OCI-LY1 (cell line): ENCODE measurements around the gene RUNX1.

Experiments
- H2AFZ ChIP-seq: fragments of 200-600 bp; sonication (generic), shearing (Covaris generic); 2 replicates; pipeline ENCODE4 v1.6.0; 2014; ENCODE audit warnings: antibody characterized with exemption, mild to moderate bottlenecking, low read length
- H3F3A ChIP-seq: fragments of 200-600 bp; sonication (generic), shearing (Covaris generic); 2 replicates; pipeline ENCODE4 v1.6.0; 2014; ENCODE audit warnings: mild to moderate bottlenecking, antibody characterized with exemption, low read length, moderate library complexity; ENCODE audit not compliant: insufficient read depth
- H3K27ac ChIP-seq: fragments of 200-600 bp; sonication (generic); 2 replicates; pipeline ENCODE4 v1.5.1; 2014; ENCODE audit warnings: low read length, mixed run types, mild to moderate bottlenecking, low read depth; ENCODE audit not compliant: poor library complexity, severe bottlenecking
- H3K27me3 ChIP-seq: fragments of 200-600 bp; sonication (generic); 2 replicates; pipeline ENCODE4 v1.6.0; 2014; ENCODE audit warnings: antibody characterized with exemption, mild to moderate bottlenecking, low read length, moderate library complexity; ENCODE audit not compliant: insufficient read depth
- H3K36me3 ChIP-seq: fragments of 200-600 bp; sonication (generic); 2 replicates; pipeline ENCODE4 v1.6.1; 2014; ENCODE audit warnings: mild to moderate bottlenecking, antibody characterized with exemption, low read length, moderate library complexity, mixed read lengths; ENCODE audit not compliant: insufficient read depth
- H3K4me1 ChIP-seq: fragments of 200-600 bp; sonication (generic); 2 replicates; pipeline ENCODE4 v1.5.1; 2014; ENCODE audit warnings: mild to moderate bottlenecking, low read length, moderate library complexity; ENCODE audit not compliant: insufficient read depth, severe bottlenecking
- H3K4me2 ChIP-seq: fragments of 200-600 bp; sonication (generic), shearing (Covaris generic); 2 replicates; pipeline ENCODE4 v1.6.1; 2014; ENCODE audit warnings: low read length
- H3K4me3 ChIP-seq: fragments of 200-600 bp; sonication (generic); 2 replicates; pipeline ENCODE4 v1.5.1; 2014; ENCODE audit warnings: low read length, low read depth, mild to moderate bottlenecking, mixed read lengths; ENCODE audit not compliant: poor library complexity, severe bottlenecking
- H3K79me2 ChIP-seq: fragments of 200-600 bp; shearing (Covaris generic); 2 replicates; pipeline ENCODE4 v1.6.1; 2016; ENCODE audit warnings: mixed run types, low read length, mixed read lengths; ENCODE audit not compliant: insufficient read depth
- H3K9ac ChIP-seq: fragments of 200-600 bp; sonication (generic), shearing (Covaris generic); 2 replicates; pipeline ENCODE4 v1.6.1; 2014; ENCODE audit warnings: mild to moderate bottlenecking, low read length, mixed read lengths
- H3K9me2 ChIP-seq: fragments of 200-600 bp; sonication (generic), shearing (Covaris generic); 2 replicates; pipeline ENCODE4 v1.6.1; 2014; ENCODE audit warnings: low read depth, mild to moderate bottlenecking, low read length, mixed read lengths
- H3K9me3 ChIP-seq: fragments of 200-600 bp; shearing (Covaris generic); 2 replicates; pipeline ENCODE4 v1.6.1; 2014; ENCODE audit warnings: low read length, mixed read lengths
- H4K20me1 ChIP-seq: fragments of 200-600 bp; sonication (generic), shearing (Covaris generic); 2 replicates; pipeline ENCODE4 v1.6.0; 2016; ENCODE audit warnings: mild to moderate bottlenecking, low read length; ENCODE audit not compliant: insufficient read depth
- CTCF ChIP-seq: fragments of 200-600 bp; sonication (generic), shearing (Covaris generic); IDR thresholded peaks from 2 replicates; pipeline ENCODE4 v1.5.1; 2017; ENCODE audit warnings: mild to moderate bottlenecking, antibody characterized with exemption, low read length, moderate library complexity, mixed read lengths
- EZH2 ChIP-seq: fragments of 200-600 bp; sonication (generic), shearing (Covaris generic); IDR thresholded peaks from 2 replicates; pipeline ENCODE4 v1.8.0; 2017; ENCODE audit warnings: borderline replicate concordance, mixed run types, mild to moderate bottlenecking, antibody characterized with exemption, low read length, moderate library complexity, mixed read lengths

Gene RUNX1

GRCh38 chr21:34790341-34790740 is 258.8 kb downstream of the RUNX1 start:
- Histone ChIP-seq H3K9me2 (no peaks in the 10 kb centered on the region), H2AFZ (no peak overlapping the region), H3K79me2 (no peaks in the 10 kb centered on the region), H3K9me3 (no peaks in the 10 kb centered on the region), H3F3A (no peaks in the 10 kb centered on the region), H4K20me1 (no peaks in the 10 kb centered on the region), H3K36me3 (peaks cover 27% of the 10 kb centered on the region), H3K4me3 (no peak overlapping the region), H3K4me2 (no peak overlapping the region), H3K4me1 (no peaks in the 10 kb centered on the region), H3K27ac (no peak overlapping the region), H3K27me3 (no peaks in the 10 kb centered on the region), H3K9ac (no peak overlapping the region)
- TF ChIP-seq CTCF (no peak), EZH2 (no peak)

GRCh38 chr21:34788879-34789278 is 260.2 kb downstream of the RUNX1 start:
- no peak overlapping the region for H3K27ac ChIP-seq
- H3K4me2 ChIP-seq, result no peak overlapping the region
- no peaks in the 10 kb centered on the region for H3F3A ChIP-seq
- no peak for TF ChIP-seq CTCF
- no peak for TF ChIP-seq EZH2
- H3K79me2 ChIP-seq, result no peaks in the 10 kb centered on the region
- no peak overlapping the region for H3K4me3 ChIP-seq
- no peak overlapping the region for H3K9ac ChIP-seq
- H3K27me3 ChIP-seq, result no peaks in the 10 kb centered on the region
- H3K9me3 ChIP-seq, result no peaks in the 10 kb centered on the region
- H3K9me2 ChIP-seq, result no peaks in the 10 kb centered on the region
- H4K20me1 ChIP-seq, result no peaks in the 10 kb centered on the region
- peaks cover 18% of the 10 kb centered on the region for H3K36me3 ChIP-seq
- H3K4me1 ChIP-seq, result no peaks in the 10 kb centered on the region
- H2AFZ ChIP-seq, result no peak overlapping the region

- Histone ChIP-seq H3F3A (no peaks in the 10 kb centered on the region), H3K36me3 (no peaks in the 10 kb centered on the region), H4K20me1 (no peaks in the 10 kb centered on the region), H3K4me3 (no peak overlapping the region), H3K79me2 (no peaks in the 10 kb centered on the region), H3K27me3 (no peaks in the 10 kb centered on the region), H3K27ac (no peak overlapping the region), H3K4me1 (no peaks in the 10 kb centered on the region), H2AFZ (no peak overlapping the region), H3K9me2 (no peaks in the 10 kb centered on the region), H3K9ac (no peak overlapping the region), H3K4me2 (no peak overlapping the region), H3K9me3 (no peaks in the 10 kb centered on the region)
- TF ChIP-seq CTCF (no peak), EZH2 (no peak)
These were observed 265.3 kb downstream of the RUNX1 start for GRCh38 chr21:34783815-34784214.
